Liver (tissue), 9 donors: ENCODE measurements around the gene EPS8L1. TPM values are rescaled to one million over a fixed set of nuclear protein-coding genes. Genes with fewer than 3 reads are reported as not detected.

Experiments used
- DNase-seq: peaks from one replicate; pipeline ENCODE4 v3.0.0-alpha.2; 2017; ENCODE audit warnings: low spot score
- H3K27ac ChIP-seq, 2 donors: one replicate each; pipeline ENCODE4 v1.7.0; 2013; ENCODE audit warnings: inconsistent platforms in 2 of 2, low read length in 2 of 2, control low read depth in 1 of 2, low read depth in 1 of 2, mild to moderate bottlenecking in 1 of 2
- H3K27me3 ChIP-seq, 4 donors: one replicate each; pipeline versions ENCODE4 v1.6.1 to v1.7.0; 2013; ENCODE audit warnings: low read length in 3 of 4, inconsistent platforms in 1 of 4, mild to moderate bottlenecking in 1 of 4, moderate library complexity in 1 of 4; ENCODE audit not compliant: control insufficient read depth in 4 of 4, insufficient read depth in 4 of 4
- H3K36me3 ChIP-seq, 4 donors: one replicate each; pipeline versions ENCODE4 v1.6.1 to v1.7.0; 2013; ENCODE audit warnings: low read length in 3 of 4, mild to moderate bottlenecking in 3 of 4, low read depth in 1 of 4, moderate library complexity in 1 of 4; ENCODE audit not compliant: control insufficient read depth in 4 of 4, insufficient read depth in 3 of 4
- H3K4me1 ChIP-seq, 4 donors: one replicate each; pipeline versions ENCODE4 v1.6.1 to v1.7.0; 2013; ENCODE audit warnings: low read length in 3 of 4, mild to moderate bottlenecking in 3 of 4, moderate library complexity in 1 of 4; ENCODE audit not compliant: control insufficient read depth in 4 of 4, insufficient read depth in 4 of 4
- H3K4me3 ChIP-seq, 3 donors: one replicate each; pipeline versions ENCODE4 v1.6.1 to v1.7.0; 2013; ENCODE audit warnings: low read length in 3 of 3, control low read depth in 1 of 3, low read depth in 1 of 3, mild to moderate bottlenecking in 1 of 3
- H3K9ac ChIP-seq, 2 donors: one replicate each; pipeline ENCODE4 v1.7.0; 2013; ENCODE audit warnings: low read length in 2 of 2, mild to moderate bottlenecking in 2 of 2, moderate library complexity in 2 of 2, control low read depth in 1 of 2, low read depth in 1 of 2
- H3K9me3 ChIP-seq, 4 donors: one replicate each; pipeline versions ENCODE4 v1.6.1 to v1.7.0; 2013; ENCODE audit warnings: low read length in 3 of 4; ENCODE audit not compliant: control insufficient read depth in 4 of 4
- ATF3 ChIP-seq: IDR thresholded peaks from 2 replicates; pipeline ENCODE4 v1.6.1; 2016; ENCODE audit warnings: antibody characterized with exemption
- CTCF ChIP-seq: fragments of 150-350 bp; IDR thresholded peaks from 2 replicates; pipeline ENCODE4 v1.5.1; 2017; ENCODE audit warnings: improper control_type of control experiment, low read depth, low read length; ENCODE audit not compliant: missing input control
- EGR1 ChIP-seq, 2 donors: IDR thresholded peaks; 2 replicates each; pipeline ENCODE4 v1.6.1; 2016 to 2018; ENCODE audit warnings: antibody characterized with exemption in 2 of 2, low read depth in 2 of 2
- FOXA1 ChIP-seq: IDR thresholded peaks from 2 replicates; pipeline ENCODE4 v1.6.1; 2016; ENCODE audit warnings: antibody characterized with exemption
- GABPA ChIP-seq, 2 donors: IDR thresholded peaks in 1 of 2; conservative IDR thresholded peaks in 1 of 2; 2 replicates each; pipeline ENCODE4 v1.6.1; 2016; ENCODE audit warnings: antibody characterized with exemption in 2 of 2, mild to moderate bottlenecking in 1 of 2, moderate library complexity in 1 of 2
- HNF4A ChIP-seq, 2 donors: conservative IDR thresholded peaks; 2 replicates each; pipeline ENCODE4 v1.6.1; 2016; ENCODE audit warnings: antibody characterized with exemption in 2 of 2, mild to moderate bottlenecking in 2 of 2
- HNF4G ChIP-seq: IDR thresholded peaks from 2 replicates; pipeline ENCODE4 v1.6.1; 2016; ENCODE audit warnings: antibody characterized with exemption
- JUND ChIP-seq, 2 donors: IDR thresholded peaks; 2 replicates each; pipeline ENCODE4 v1.6.1; 2016; ENCODE audit warnings: antibody characterized with exemption in 2 of 2
- MAX ChIP-seq: IDR thresholded peaks from 2 replicates; pipeline ENCODE4 v1.6.1; 2016; ENCODE audit warnings: antibody characterized with exemption
- NR2F2 ChIP-seq: IDR thresholded peaks from 2 replicates; pipeline ENCODE4 v1.6.1; 2016; ENCODE audit warnings: antibody characterized with exemption
- RAD21 ChIP-seq, 2 donors: IDR thresholded peaks; 2 replicates each; pipeline ENCODE4 v1.6.1; 2016; ENCODE audit warnings: antibody characterized with exemption in 2 of 2, mild to moderate bottlenecking in 2 of 2
- REST ChIP-seq: IDR thresholded peaks from 2 replicates; pipeline ENCODE4 v1.6.1; 2016; ENCODE audit warnings: antibody characterized with exemption, mild to moderate bottlenecking
- RXRA ChIP-seq, 2 donors: IDR thresholded peaks; 2 replicates each; pipeline ENCODE4 v1.6.1; 2017 to 2018; ENCODE audit warnings: antibody characterized with exemption in 2 of 2, mild to moderate bottlenecking in 1 of 2
- SP1 ChIP-seq: IDR thresholded peaks from 2 replicates; pipeline ENCODE4 v1.6.1; 2018; ENCODE audit warnings: antibody characterized with exemption, mild to moderate bottlenecking
- TAF1 ChIP-seq: conservative IDR thresholded peaks from 2 replicates; pipeline ENCODE4 v1.6.1; 2016; ENCODE audit warnings: antibody characterized with exemption, mild to moderate bottlenecking
- YY1 ChIP-seq: IDR thresholded peaks from 2 replicates; pipeline ENCODE4 v1.6.1; 2016; ENCODE audit warnings: antibody characterized with exemption, mild to moderate bottlenecking
- WGBS: extraction: QIAGEN DNeasy Blood & Tissue Kit; methylation state at CpG from one replicate; pipeline ENCODE4 v1.1.7; 2013; 5-methylcytosine and 5-hydroxymethylcytosine counted together
- polyA plus RNA-seq, 2 donors: library from polyadenylated mRNA; stranded (reverse) in 1 of 2; unstranded in 1 of 2; fragments of 200-250 nt in 1 of 2; fragments of >200 nt in 1 of 2; fragmentation: Nextera tagmentation in 1 of 2; extraction: Ambion mirVana in 1 of 2; gene quantifications; one replicate each; pipeline versions ENCODE4 v1.2.1 to v1.2.3, GENCODE V29; 2013 to 2015
- total RNA-seq, 2 donors: library from RNA; depleted of rRNA; stranded (reverse); fragments of >200 nt; gene quantifications; one replicate each; pipeline ENCODE4 v1.2.3, GENCODE V29; 2014
- TF ChIP-seq, protein P1 (sequence below): IDR thresholded peaks from 2 replicates; pipeline ENCODE4 v1.6.1; 2016; ENCODE audit warnings: antibody characterized with exemption
- donor health status: healthy.
- donor health status: healthy.
- donor health status: healthy.
- donor health status: healthy.
- donor health status: healthy.

The EPS8L1 gene
- total and polyA plus RNA-seq, 4 donors: 0.40 to 1.5 (median 0.87) TPM

DNA sequence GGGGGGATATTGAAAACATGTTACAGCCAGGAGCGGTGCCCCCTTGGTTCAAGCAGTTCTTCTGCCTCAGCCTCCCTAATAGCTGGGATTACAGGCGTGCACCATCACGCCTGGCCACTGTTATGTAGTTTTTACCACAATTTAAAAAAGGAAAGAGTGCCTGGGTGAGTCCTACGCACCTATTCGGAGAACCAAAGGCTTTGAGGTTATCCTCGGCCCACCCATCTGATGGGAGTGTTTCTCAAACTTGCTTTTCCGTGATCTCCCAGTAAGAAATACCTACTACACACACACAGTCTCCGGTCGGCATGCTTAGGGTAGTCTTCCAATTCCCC, 33.4 kb upstream of the EPS8L1 start:
- Histone ChIP-seq H3K9me3 (no peaks in the 10 kb centered on the region), H3K27me3 (no peaks in the 10 kb centered on the region), H3K36me3 (peaks cover 10 to 36% (median 17%) of the 10 kb centered on the region in 4 donors), H3K9ac (no peak overlapping the region), H3K4me3 (no peak overlapping the region), H3K4me1 (no peaks in the 10 kb centered on the region), H3K27ac (no peak overlapping the region)
- TF ChIP-seq TAF1 (no peak), REST (no peak), EGR1 (IDR thresholded peaks at IDR 0.05; ENCODE audit: low read depth in 2 of 2) (no peak), SP1 (no peak), HNF4A (conservative IDR thresholded peaks at IDR 0.05) (no peak), RXRA (IDR thresholded peaks at IDR 0.05) (no peak), RAD21 (IDR thresholded peaks at IDR 0.05) (no peak), MAX (no peak), ATF3 (no peak), YY1 (no peak), NR2F2 (no peak), CTCF (no peak), FOXA1 (no peak), GABPA (IDR thresholded peaks at IDR 0.05 in 1 of 2, conservative IDR thresholded peaks at IDR 0.05 in 1 of 2) (no peak), JUND (IDR thresholded peaks at IDR 0.05) (no peak), HNF4G (no peak)
- TF ChIP-seq, protein P1, sequence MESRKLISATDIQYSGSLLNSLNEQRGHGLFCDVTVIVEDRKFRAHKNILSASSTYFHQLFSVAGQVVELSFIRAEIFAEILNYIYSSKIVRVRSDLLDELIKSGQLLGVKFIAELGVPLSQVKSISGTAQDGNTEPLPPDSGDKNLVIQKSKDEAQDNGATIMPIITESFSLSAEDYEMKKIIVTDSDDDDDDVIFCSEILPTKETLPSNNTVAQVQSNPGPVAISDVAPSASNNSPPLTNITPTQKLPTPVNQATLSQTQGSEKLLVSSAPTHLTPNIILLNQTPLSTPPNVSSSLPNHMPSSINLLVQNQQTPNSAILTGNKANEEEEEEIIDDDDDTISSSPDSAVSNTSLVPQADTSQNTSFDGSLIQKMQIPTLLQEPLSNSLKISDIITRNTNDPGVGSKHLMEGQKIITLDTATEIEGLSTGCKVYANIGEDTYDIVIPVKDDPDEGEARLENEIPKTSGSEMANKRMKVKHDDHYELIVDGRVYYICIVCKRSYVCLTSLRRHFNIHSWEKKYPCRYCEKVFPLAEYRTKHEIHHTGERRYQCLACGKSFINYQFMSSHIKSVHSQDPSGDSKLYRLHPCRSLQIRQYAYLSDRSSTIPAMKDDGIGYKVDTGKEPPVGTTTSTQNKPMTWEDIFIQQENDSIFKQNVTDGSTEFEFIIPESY: no peak
- no peak for DNase-seq
- WGBS: 82% methylated on average over 9 of the region's 9 CpGs

- no peaks in the 10 kb centered on the region for H3K9me3 ChIP-seq
- H3K4me1 ChIP-seq: no peaks in the 10 kb centered on the region
- DNase-seq: no peak
- H3K9ac ChIP-seq: no peak overlapping the region
- no peaks in the 10 kb centered on the region for H3K27me3 ChIP-seq
- H3K36me3 ChIP-seq: peaks cover 11 to 40% (median 20%) of the 10 kb centered on the region in 4 donors
- no peak overlapping the region for H3K4me3 ChIP-seq
- WGBS: 83% methylated on average over 11 of the region's 11 CpGs
- H3K27ac ChIP-seq: no peak overlapping the region
- no peak for TF ChIP-seq TAF1
- TF ChIP-seq RXRA (IDR thresholded peaks at IDR 0.05): no peak
- TF ChIP-seq YY1: no peak
- TF ChIP-seq, protein P1: no peak
- no peak for TF ChIP-seq SP1
- TF ChIP-seq REST: no peak
- no peak for TF ChIP-seq MAX
- no peak for TF ChIP-seq HNF4A (conservative IDR thresholded peaks at IDR 0.05)
Measured at GRCh38 chr19:55042688-55043087, 33.0 kb upstream of the EPS8L1 start.
